NCI-H345 treated with DMSO at 0.1 percent for 48 hours (cell line): ENCODE results near the gene SSR3.
"Not testable (repeated sequence)": the region's sequence is repeated elsewhere in the genome, so short reads cannot be mapped to it uniquely, and the experiment has no call there.

Source experiments
- DNase-seq: peaks from one replicate; lab custom pipeline; 2025; ENCODE audit not compliant: unreplicated experiment; lab: John Stamatoyannopoulos, UW

Gene SSR3

GRCh38 chr3:156554842-156555687, at the start of gene SSR3:
Gene SSR3 (minus strand): TSS chr3:156555117. CDS start chr3:156555089, 28 bp downstream.
- peak; percentile 92 for DNase-seq

GRCh38 chr3:156604064-156604641, 49.2 kb upstream of the SSR3 start:
- no peak for DNase-seq

GRCh38 chr3:156603379-156604017, 48.6 kb upstream of the SSR3 start:
- no peak for DNase-seq

GRCh38 chr3:156602424-156602823, 47.5 kb upstream of the SSR3 start:
- DNase-seq: no peak

GRCh38 chr3:156601497-156601896, 46.6 kb upstream of the SSR3 start:
- no peak for DNase-seq

GRCh38 chr3:156600834-156601233, 45.9 kb upstream of the SSR3 start:
- DNase-seq: no peak

GRCh38 chr3:156599089-156599874, 44.4 kb upstream of the SSR3 start:
- no peak for DNase-seq

GRCh38 chr3:156598413-156598812, 43.5 kb upstream of the SSR3 start:
- no peak for DNase-seq

GRCh38 chr3:156594219-156594683, 39.3 kb upstream of the SSR3 start:
- DNase-seq: no peak

GRCh38 chr3:156593814-156594213, 38.9 kb upstream of the SSR3 start:
- no peak for DNase-seq

- not testable (repeated sequence) for DNase-seq
Observed at GRCh38 chr3:156589806-156590205, 34.9 kb upstream of the SSR3 start.

GRCh38 chr3:156587760-156588069, 32.8 kb upstream of the SSR3 start:
- DNase-seq: no peak

- DNase-seq: no peak
Observed at GRCh38 chr3:156586905-156587759, 32.2 kb upstream of the SSR3 start.

- no peak for DNase-seq
Observed at GRCh38 chr3:156583469-156583868, 28.6 kb upstream of the SSR3 start.

GRCh38 chr3:156582532-156583183, 27.7 kb upstream of the SSR3 start:
- DNase-seq: no peak

- DNase-seq: no peak
Observed at GRCh38 chr3:156581954-156582353, 27.0 kb upstream of the SSR3 start.

- no peak for DNase-seq
Observed at GRCh38 chr3:156581033-156581432, 26.1 kb upstream of the SSR3 start.

GRCh38 chr3:156579427-156579851, 24.5 kb upstream of the SSR3 start:
- DNase-seq: no peak

- DNase-seq: no peak
Observed at GRCh38 chr3:156577736-156578135, 22.8 kb upstream of the SSR3 start.
